Common myeloid progenitor, CD34-positive (primary cell): ENCODE data around the gene KRT8.
"Not testable (repeated sequence)": the region's sequence is repeated elsewhere in the genome, so short reads cannot be mapped to it uniquely, and the experiment has no call there.

Source experiments
- CTCF ChIA-PET: fragments of 350-600 bp; sonication (Branson Sonifier 250); formaldehyde crosslinking; loops from one replicate; lab custom pipeline; 2021; ENCODE audit warnings: antibody characterized with exemption; lab: Charles Lee
- POLR2A ChIA-PET: fragments of 350-600 bp; sonication (Branson Sonifier 250); formaldehyde crosslinking; loops from one replicate; lab custom pipeline; 2021; ENCODE audit warnings: antibody characterized with exemption; lab: Charles Lee
- DNase-seq, 3 donors: peaks; one replicate each; pipeline versions ENCODE4 v3.0.0 to v3.0.0-alpha.2; 2013
- H3K27ac ChIP-seq, 2 experiments: 1 replicate in 1 of 2; 2 replicates in 1 of 2; pipeline ENCODE4 v1.7.0; 2013; ENCODE audit warnings: inconsistent platforms in 2 of 2, low read length in 2 of 2, mild to moderate bottlenecking in 2 of 2, low read depth in 1 of 2, moderate library complexity in 1 of 2; ENCODE audit not compliant: severe bottlenecking in 2 of 2, insufficient read depth in 1 of 2, poor library complexity in 1 of 2
- H3K27me3 ChIP-seq, 5 experiments: replicated peaks in 2 of 5; 1 replicate in 3 of 5; 2 replicates in 2 of 5; pipeline versions ENCODE4 v1.6.1 to v1.7.0; 2013; ENCODE audit warnings: low read length in 4 of 5, mild to moderate bottlenecking in 2 of 5, moderate library complexity in 2 of 5, inconsistent platforms in 1 of 5; ENCODE audit not compliant: insufficient read depth in 5 of 5, control insufficient read depth in 4 of 5
- H3K36me3 ChIP-seq, 4 experiments: 1 replicate in 2 of 4; 2 replicates in 2 of 4; pipeline versions ENCODE4 v1.6.1 to v1.7.0; 2013; ENCODE audit warnings: low read length in 3 of 4, control low read depth in 1 of 4, mild to moderate bottlenecking in 1 of 4; ENCODE audit not compliant: control insufficient read depth in 4 of 4, insufficient read depth in 4 of 4
- H3K4me1 ChIP-seq, 4 experiments: 1 replicate in 3 of 4; 2 replicates in 1 of 4; pipeline versions ENCODE4 v1.6.1 to v1.7.1; 2013; ENCODE audit warnings: low read length in 3 of 4, mild to moderate bottlenecking in 3 of 4, control low read depth in 1 of 4, inconsistent platforms in 1 of 4, moderate library complexity in 1 of 4; ENCODE audit not compliant: control insufficient read depth in 4 of 4, insufficient read depth in 4 of 4; ENCODE audit errors: control extremely low read depth in 1 of 4
- H3K4me3 ChIP-seq, 7 experiments: 1 replicate in 4 of 7; 2 replicates in 3 of 7; pipeline versions ENCODE4 v1.5.1 to v1.7.0; 2013; ENCODE audit warnings: mild to moderate bottlenecking in 7 of 7, low read length in 6 of 7, moderate library complexity in 6 of 7, inconsistent platforms in 2 of 7, low read depth in 2 of 7, control low read depth in 1 of 7; ENCODE audit not compliant: insufficient read depth in 4 of 7, control insufficient read depth in 1 of 7; ENCODE audit errors: extremely low read depth in 1 of 7
- H3K9me3 ChIP-seq, 5 experiments: 1 replicate in 4 of 5; 2 replicates in 1 of 5; pipeline versions ENCODE4 v1.6.1 to v1.7.1; 2013; ENCODE audit warnings: low read length in 4 of 5, mild to moderate bottlenecking in 2 of 5, inconsistent platforms in 1 of 5, low read depth in 1 of 5, moderate library complexity in 1 of 5; ENCODE audit not compliant: control insufficient read depth in 4 of 5, insufficient read depth in 2 of 5; ENCODE audit errors: control extremely low read depth in 1 of 5
- WGBS: methylation state at CpG from one replicate; pipeline ENCODE4 v1.1.5; 2013; ENCODE audit not compliant: insufficient coverage; 5-methylcytosine and 5-hydroxymethylcytosine counted together

The KRT8 gene

GRCh38 chr12:52860102-52860823, 44.6 kb downstream of the KRT8 start:
- POLR2A ChIA-PET: interaction anchor here (0.9 kb wide), 1 partner anchor 9 kb away, joined by 4 read pairs; no protein-coding TSS in a partner anchor
- DNase-seq: peak in 1 of 3 donors; percentile 23

DNA sequence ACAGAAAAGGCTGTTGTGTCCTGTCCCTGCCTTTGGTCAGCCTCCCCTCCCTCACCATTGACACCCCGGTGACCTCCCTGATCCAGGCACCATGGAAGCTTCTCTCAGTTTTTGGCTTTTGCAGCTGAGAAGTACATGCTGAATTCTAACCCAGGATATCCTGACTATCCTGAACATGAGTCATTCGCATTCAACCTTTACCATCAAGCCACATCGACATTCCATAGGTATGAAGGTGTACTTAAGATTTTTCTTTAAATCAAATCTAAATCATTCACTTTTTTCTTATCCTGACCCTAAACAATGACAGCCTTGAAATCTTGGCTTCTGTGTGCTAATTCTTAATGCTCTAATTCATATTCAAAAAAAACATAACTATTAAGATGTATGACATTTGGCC, 47.4 kb downstream of the KRT8 start:
- Histone ChIP-seq H3K4me3 (no peak overlapping the region), H3K4me1 (no peaks in the 10 kb centered on the region), H3K36me3 (no peaks in the 10 kb centered on the region), H3K9me3 (no peaks in the 10 kb centered on the region), H3K27me3 (no peaks in the 10 kb centered on the region), H3K27ac (no peak overlapping the region)
- WGBS: 100% methylated on average over 1 of the region's 3 CpGs
- DNase-seq: no peak
- ChIA-PET POLR2A (no interaction called here), CTCF (no interaction called here)

More at GRCh38 chr12:52860102-52860823, 44.6 kb downstream of the KRT8 start:
- Histone ChIP-seq H3K36me3 (no peaks in the 10 kb centered on the region), H3K27ac (no peak overlapping the region), H3K4me1 (no peaks in the 10 kb centered on the region), H3K27me3 (no peaks in the 10 kb centered on the region), H3K9me3 (no peaks in the 10 kb centered on the region), H3K4me3 (no peak overlapping the region)
- CTCF ChIA-PET: interaction anchor here (0.7 to 1.7 kb wide), 5 partner anchors 19 to 498 kb away, joined by 3 to 4 read pairs (median 3); no protein-coding TSS in a partner anchor
- WGBS: 90% methylated on average over 2 of the region's 6 CpGs

DNA sequence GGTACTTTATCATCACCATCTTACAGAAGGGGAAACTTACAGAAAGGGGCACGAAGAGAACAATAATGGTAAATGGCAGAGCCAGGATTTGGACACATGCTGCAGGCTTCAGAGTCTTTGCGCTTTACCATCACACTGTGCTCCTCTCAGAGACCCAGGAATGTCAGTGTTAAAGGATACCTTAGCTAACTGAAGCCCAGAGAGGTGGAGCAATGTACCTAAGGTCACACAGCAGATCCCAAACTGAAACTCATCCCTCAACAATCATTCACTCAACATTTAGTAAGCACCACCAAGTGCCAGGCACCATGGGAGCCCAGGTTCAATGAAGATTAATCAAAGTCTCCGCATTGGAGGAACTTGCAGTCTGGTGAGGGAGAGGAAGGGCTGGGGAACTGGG, 48.1 kb downstream of the KRT8 start:
- Histone ChIP-seq H3K27ac (no peak overlapping the region), H3K4me3 (no peak overlapping the region), H3K27me3 (peaks cover 0 to 3% (median 0%) of the 10 kb centered on the region in 5 experiments), H3K4me1 (no peaks in the 10 kb centered on the region), H3K9me3 (no peaks in the 10 kb centered on the region), H3K36me3 (no peaks in the 10 kb centered on the region)
- POLR2A ChIA-PET: no interaction called here
- 100% methylated on average over 3 of the region's 3 CpGs for WGBS
- DNase-seq: no peak
- CTCF ChIA-PET: interaction anchor here (0.6 to 1.2 kb wide), 4 partner anchors 9 to 273 kb away, joined by 3 to 4 read pairs (median 3); no protein-coding TSS in a partner anchor

GRCh38 chr12:52856077-52856476, 48.8 kb downstream of the KRT8 start:
- H3K27ac ChIP-seq, H3K9me3 ChIP-seq, H3K4me3 ChIP-seq, H3K36me3 ChIP-seq, POLR2A ChIA-PET, H3K27me3 ChIP-seq, H3K4me1 ChIP-seq, DNase-seq: not testable (repeated sequence)
- WGBS: no CpG with 5 or more reads among the region's 2 CpGs
- CTCF ChIA-PET: interaction anchor here (0.8 to 1.2 kb wide), 3 partner anchors 10 to 272 kb away, joined by 3 to 4 read pairs (median 3); no protein-coding TSS in a partner anchor

- Histone ChIP-seq H3K4me3 (no peak overlapping the region), H3K4me1 (no peaks in the 10 kb centered on the region), H3K9me3 (no peaks in the 10 kb centered on the region), H3K36me3 (no peaks in the 10 kb centered on the region), H3K27me3 (peaks cover 0 to 8% (median 5%) of the 10 kb centered on the region in 5 experiments), H3K27ac (no peak overlapping the region)
- ChIA-PET CTCF (interaction anchor here (1.3 to 1.6 kb wide), 2 partner anchors 12 to 32 kb away, joined by 3 read pairs; no protein-coding TSS in a partner anchor), POLR2A (interaction anchor here (0.6 kb wide), 1 partner anchor 199 kb away, joined by 4 read pairs; no protein-coding TSS in a partner anchor)
- DNase-seq: no peak
Observed at GRCh38 chr12:52851787-52852186, 53.1 kb downstream of the KRT8 start.

DNA sequence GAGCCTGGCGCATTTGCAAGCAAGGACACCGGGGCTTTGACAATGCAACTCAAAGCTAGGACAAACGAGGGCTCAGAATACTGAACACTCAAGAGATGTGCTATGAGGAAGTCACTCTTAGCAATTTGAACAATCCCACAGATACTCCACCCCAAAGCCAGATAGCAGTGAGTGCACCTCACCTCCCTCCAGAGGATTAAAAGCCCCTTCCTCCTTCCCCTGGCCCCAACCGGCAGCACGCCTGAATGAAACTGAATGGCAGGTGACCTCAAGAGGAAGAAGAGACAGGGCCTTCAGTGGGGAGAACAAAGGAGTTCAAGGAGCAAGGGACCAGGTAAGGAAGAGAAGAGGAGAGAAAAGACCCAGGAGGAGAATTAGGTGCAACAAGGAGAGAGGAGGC, 54.2 kb downstream of the KRT8 start:
- H3K9me3 ChIP-seq: no peaks in the 10 kb centered on the region
- H3K36me3 ChIP-seq: no peaks in the 10 kb centered on the region
- POLR2A ChIA-PET: no interaction called here
- CTCF ChIA-PET: interaction anchor here (1.6 kb wide), 1 partner anchor 11 kb away, joined by 3 read pairs; no protein-coding TSS in a partner anchor
- WGBS: 100% methylated on average over 2 of the region's 5 CpGs
- no peak for DNase-seq
- no peaks in the 10 kb centered on the region for H3K4me1 ChIP-seq
- peaks cover 0 to 9% (median 5%) of the 10 kb centered on the region in 5 experiments for H3K27me3 ChIP-seq
- H3K27ac ChIP-seq: no peak overlapping the region
- H3K4me3 ChIP-seq: no peak overlapping the region

GRCh38 chr12:52849511-52849910, 55.4 kb downstream of the KRT8 start:
- 95% methylated on average over 4 of the region's 6 CpGs for whole genome bisulfite sequencing
- H3K4me3 ChIP-seq: no peak overlapping the region
- H3K27me3 ChIP-seq: peaks cover 0 to 9% (median 5%) of the 10 kb centered on the region in 5 experiments

More at GRCh38 chr12:52849511-52849910, 55.4 kb downstream of the KRT8 start:
- no peak overlapping the region for H3K27ac ChIP-seq
- no peaks in the 10 kb centered on the region for H3K36me3 ChIP-seq
- ChIA-PET POLR2A (no interaction called here), CTCF (no interaction called here)
- no peak for DNase-seq
- H3K9me3 ChIP-seq: no peaks in the 10 kb centered on the region
- no peaks in the 10 kb centered on the region for H3K4me1 ChIP-seq
